Smooth muscle cell (in vitro differentiated cells): Measurements from ENCODE around the gene MALAT1. TPM values are rescaled to one million over a fixed set of nuclear protein-coding genes. Genes with fewer than 3 reads are reported as not detected.

Source experiments
- DNase-seq: peaks from one replicate; lab custom pipeline; 2025; ENCODE audit not compliant: unreplicated experiment; lab: John Stamatoyannopoulos, UW
- H2AFZ ChIP-seq: fragments of 200-600 bp; sonication (generic); 2 replicates; pipeline ENCODE4 v1.6.0; 2016; ENCODE audit warnings: antibody characterized with exemption, low read depth, mild to moderate bottlenecking
- H3F3A ChIP-seq: fragments of 200-600 bp; sonication (generic); 2 replicates; pipeline ENCODE4 v1.6.0; 2017; ENCODE audit warnings: antibody characterized with exemption, low read depth
- H3K27ac ChIP-seq: fragments of 200-600 bp; sonication (generic); 2 replicates; pipeline ENCODE4 v1.5.1; 2016; ENCODE audit warnings: low read depth, mild to moderate bottlenecking
- H3K27me3 ChIP-seq: fragments of 200-600 bp; sonication (generic); 2 replicates; pipeline ENCODE4 v1.6.1; 2016; ENCODE audit warnings: low read depth, mild to moderate bottlenecking
- H3K36me3 ChIP-seq: fragments of 200-600 bp; sonication (generic); 2 replicates; pipeline ENCODE4 v1.5.1; 2016; ENCODE audit warnings: low read depth
- H3K4me1 ChIP-seq: fragments of 200-600 bp; sonication (generic); 2 replicates; pipeline ENCODE4 v1.5.1; 2016; ENCODE audit warnings: low read depth
- H3K4me2 ChIP-seq: fragments of 200-600 bp; sonication (generic); 2 replicates; pipeline ENCODE4 v1.6.0; 2016; ENCODE audit warnings: mild to moderate bottlenecking
- H3K4me3 ChIP-seq: fragments of 200-600 bp; sonication (generic); 2 replicates; pipeline ENCODE4 v1.5.1; 2016; ENCODE audit warnings: mild to moderate bottlenecking
- H3K79me2 ChIP-seq: fragments of 200-600 bp; sonication (generic); 2 replicates; pipeline ENCODE4 v1.6.0; 2016; ENCODE audit warnings: low read depth, mild to moderate bottlenecking
- H3K9ac ChIP-seq: fragments of 200-600 bp; sonication (generic); 2 replicates; pipeline ENCODE4 v1.6.0; 2016; ENCODE audit warnings: low read depth
- H3K9me3 ChIP-seq: fragments of 200-600 bp; sonication (generic); replicated peaks from 2 replicates; pipeline ENCODE4 v1.5.1; 2016; ENCODE audit warnings: low read depth
- H4K20me1 ChIP-seq: fragments of 200-600 bp; sonication (generic); 2 replicates; pipeline ENCODE4 v1.6.0; 2016; ENCODE audit warnings: low read depth
- WGBS: methylation state at CpG from one replicate; pipeline ENCODE4 v1.1.7; 2016; ENCODE audit warnings: low lambda C conversion rate; 5-methylcytosine and 5-hydroxymethylcytosine counted together
- polyA plus RNA-seq: library from polyadenylated mRNA; unstranded; fragments of >200 nt; fragmentation: Nextera tagmentation; extraction: Ambion mirVana; gene quantifications from 2 replicates; pipeline ENCODE4 v1.2.1, GENCODE V29; 2016
- total RNA-seq: library from RNA; depleted of rRNA; stranded (reverse); fragments of >200 nt; gene quantifications from 2 replicates; pipeline ENCODE4 v1.2.3, GENCODE V29; 2014
- TF ChIP-seq, protein P1 (sequence below): fragments of 200-600 bp; sonication (generic); IDR thresholded peaks from 2 replicates; pipeline ENCODE4 v1.5.1; 2017; ENCODE audit warnings: borderline replicate concordance, mild to moderate bottlenecking, antibody characterized with exemption; ENCODE audit not compliant: insufficient read depth, poor library complexity, severe bottlenecking

Gene MALAT1
- total and polyA plus RNA-seq, 2 experiments from 2014 or later, result 6,158 to 7,386 TPM

DNA sequence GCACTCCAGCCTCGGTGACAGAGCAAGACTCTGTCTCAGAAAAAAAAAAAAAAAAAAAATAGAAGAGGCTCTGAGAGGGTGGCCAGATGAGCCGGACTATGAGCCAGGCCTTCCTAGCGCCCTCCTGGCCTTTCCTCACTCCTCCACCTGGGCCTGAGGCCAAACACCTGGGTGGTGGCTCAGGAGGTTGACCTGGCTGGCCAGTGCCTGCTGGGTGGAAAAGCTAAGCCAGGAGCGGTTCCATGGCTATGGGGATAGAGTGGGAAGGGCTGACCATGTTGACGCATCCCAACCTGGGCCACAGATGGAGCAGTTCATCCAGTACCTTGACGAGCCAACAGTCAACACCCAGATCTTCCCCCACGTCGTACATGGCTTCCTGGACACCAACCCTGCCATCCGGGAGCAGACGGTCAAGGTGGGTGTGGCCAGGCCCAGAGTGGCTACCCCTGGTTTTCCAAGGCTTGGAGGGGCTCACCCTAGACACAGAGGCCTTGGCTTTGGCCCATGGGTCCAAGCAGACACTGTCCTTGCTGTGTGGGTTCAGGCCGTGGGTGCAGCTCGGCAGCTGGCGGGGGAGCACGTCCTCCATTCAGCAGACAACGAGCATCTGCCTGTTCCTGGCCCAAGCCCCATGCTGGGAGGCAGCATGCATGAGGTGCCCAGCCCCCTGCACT lies 33.7 kb downstream of the MALAT1 start:
- no peak for DNase-seq
- Histone ChIP-seq H3F3A (peaks cover 16% of the 10 kb centered on the region), H2AFZ (no peak overlapping the region), H4K20me1 (peaks cover 100% of the 10 kb centered on the region), H3K27ac (no peak overlapping the region), H3K36me3 (no peaks in the 10 kb centered on the region), H3K9ac (no peak overlapping the region), H3K4me2 (no peak overlapping the region), H3K9me3 (no peaks in the 10 kb centered on the region), H3K4me1 (no peaks in the 10 kb centered on the region), H3K4me3 (no peak overlapping the region), H3K79me2 (peaks cover 14% of the 10 kb centered on the region), H3K27me3 (no peaks in the 10 kb centered on the region)
- WGBS, result 97% methylated on average over 15 of the region's 15 CpGs
- TF ChIP-seq, protein P1, sequence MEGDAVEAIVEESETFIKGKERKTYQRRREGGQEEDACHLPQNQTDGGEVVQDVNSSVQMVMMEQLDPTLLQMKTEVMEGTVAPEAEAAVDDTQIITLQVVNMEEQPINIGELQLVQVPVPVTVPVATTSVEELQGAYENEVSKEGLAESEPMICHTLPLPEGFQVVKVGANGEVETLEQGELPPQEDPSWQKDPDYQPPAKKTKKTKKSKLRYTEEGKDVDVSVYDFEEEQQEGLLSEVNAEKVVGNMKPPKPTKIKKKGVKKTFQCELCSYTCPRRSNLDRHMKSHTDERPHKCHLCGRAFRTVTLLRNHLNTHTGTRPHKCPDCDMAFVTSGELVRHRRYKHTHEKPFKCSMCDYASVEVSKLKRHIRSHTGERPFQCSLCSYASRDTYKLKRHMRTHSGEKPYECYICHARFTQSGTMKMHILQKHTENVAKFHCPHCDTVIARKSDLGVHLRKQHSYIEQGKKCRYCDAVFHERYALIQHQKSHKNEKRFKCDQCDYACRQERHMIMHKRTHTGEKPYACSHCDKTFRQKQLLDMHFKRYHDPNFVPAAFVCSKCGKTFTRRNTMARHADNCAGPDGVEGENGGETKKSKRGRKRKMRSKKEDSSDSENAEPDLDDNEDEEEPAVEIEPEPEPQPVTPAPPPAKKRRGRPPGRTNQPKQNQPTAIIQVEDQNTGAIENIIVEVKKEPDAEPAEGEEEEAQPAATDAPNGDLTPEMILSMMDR, result no peak

DNA sequence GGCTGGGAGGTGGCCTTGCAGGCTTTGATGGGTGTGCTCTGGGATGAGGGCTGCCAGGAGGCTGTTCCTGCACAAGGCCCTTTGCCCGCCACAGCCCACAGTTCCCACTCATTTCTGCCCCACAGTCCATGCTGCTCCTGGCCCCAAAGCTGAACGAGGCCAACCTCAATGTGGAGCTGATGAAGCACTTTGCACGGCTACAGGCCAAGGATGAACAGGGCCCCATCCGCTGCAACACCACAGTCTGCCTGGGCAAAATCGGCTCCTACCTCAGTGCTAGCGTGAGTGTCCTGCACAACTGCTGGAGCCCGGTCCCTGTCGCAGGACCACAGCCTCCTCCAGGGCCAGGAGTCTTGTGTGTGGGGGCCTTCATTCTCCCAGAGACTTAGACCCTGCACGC lies 36.3 kb downstream of the MALAT1 start:
- no peaks in the 10 kb centered on the region for H3K36me3 ChIP-seq
- no peaks in the 10 kb centered on the region for H3K9me3 ChIP-seq
- 87% methylated on average over 9 of the region's 9 CpGs for WGBS

DNA sequence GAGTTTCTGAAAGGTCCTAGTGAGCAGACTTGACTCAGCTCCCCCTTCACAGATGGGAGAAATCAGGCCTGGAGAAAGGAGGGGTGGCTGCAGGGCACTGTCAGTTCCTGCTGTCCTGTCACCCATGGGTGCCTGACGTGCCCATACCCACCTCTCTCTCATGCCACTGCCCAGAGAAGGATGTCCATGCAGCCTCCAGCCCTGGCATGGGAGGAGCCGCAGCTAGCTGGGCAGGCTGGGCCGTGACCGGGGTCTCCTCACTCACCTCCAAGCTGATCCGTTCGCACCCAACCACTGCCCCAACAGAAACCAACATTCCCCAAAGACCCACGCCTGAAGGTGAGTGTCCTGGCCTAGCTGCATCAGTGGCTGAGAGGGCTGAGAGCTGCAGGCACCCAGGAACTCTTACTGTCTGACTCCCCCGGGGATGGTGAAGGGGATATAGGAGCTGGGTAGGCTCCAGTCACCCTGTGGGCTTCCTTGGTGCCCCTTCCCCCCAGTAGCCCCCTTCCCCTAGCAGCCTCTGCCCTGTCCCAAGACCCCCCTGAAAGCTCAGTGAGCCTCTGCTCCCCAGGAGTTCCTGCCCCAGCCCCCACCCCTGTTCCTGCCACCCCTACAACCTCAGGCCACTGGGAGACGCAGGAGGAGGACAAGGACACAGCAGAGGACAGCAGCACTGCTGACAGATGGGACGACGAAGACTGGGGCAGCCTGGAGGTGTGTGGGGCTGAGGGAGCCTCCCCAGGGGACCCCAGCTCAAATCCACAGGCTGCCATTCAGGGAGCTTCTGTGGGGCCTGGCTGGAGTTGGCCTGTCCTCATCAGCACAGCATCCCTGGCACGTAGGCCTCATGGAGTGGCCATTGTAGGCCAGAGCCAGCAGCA lies 37.8 kb downstream of the MALAT1 start:
- Histone ChIP-seq H3K9ac (no peak overlapping the region), H3F3A (peaks cover 26% of the 10 kb centered on the region), H3K4me1 (peaks cover 11% of the 10 kb centered on the region), H3K27me3 (no peaks in the 10 kb centered on the region), H3K4me2 (no peak overlapping the region), H3K9me3 (no peaks in the 10 kb centered on the region), H3K4me3 (no peak overlapping the region), H3K27ac (no peak overlapping the region), H4K20me1 (peaks cover 82% of the 10 kb centered on the region), H3K36me3 (no peaks in the 10 kb centered on the region), H3K79me2 (no peaks in the 10 kb centered on the region), H2AFZ (no peak overlapping the region)
- no peak for DNase-seq
- WGBS, result 92% methylated on average over 12 of the region's 12 CpGs
- TF ChIP-seq, protein P1, result no peak

More for the DNA sequence above, 36.3 kb downstream of the MALAT1 start:
- H3K4me2 ChIP-seq, result no peak overlapping the region
- H3K27ac ChIP-seq, result no peak overlapping the region
- peaks cover 11% of the 10 kb centered on the region for H3K4me1 ChIP-seq
- DNase-seq, result no peak
- peaks cover 26% of the 10 kb centered on the region for H3F3A ChIP-seq
- H3K79me2 ChIP-seq, result no peaks in the 10 kb centered on the region
- no peak overlapping the region for H2AFZ ChIP-seq
- H3K4me3 ChIP-seq, result no peak overlapping the region
- peaks cover 97% of the 10 kb centered on the region for H4K20me1 ChIP-seq
- TF ChIP-seq, protein P1, result no peak
- no peaks in the 10 kb centered on the region for H3K27me3 ChIP-seq
- no peak overlapping the region for H3K9ac ChIP-seq
